Calu3 (cell line): ENCODE data around the gene TTLL11. TPM values are rescaled to one million over a fixed set of nuclear protein-coding genes. Genes with fewer than 3 reads are reported as not detected.

Source experiments
- BruUV-seq: library from RNA; stranded (reverse); fragments of 400-500 nt; replicated peaks from 2 replicates; lab custom pipeline; 2021; lab: Mats Ljungman, UMichigan
- CTCF ChIA-PET: fragments of 300-600 bp; sonication (Branson Sonifier 250); formaldehyde crosslinking; loops from one replicate; lab custom pipeline; 2022; ENCODE audit warnings: antibody characterized with exemption; lab: Charles Lee
- DNase-seq: peaks from one replicate; pipeline ENCODE4 v3.0.0; 2022
- H3K27ac Mint-ChIP-seq: one replicate; pipeline ENCODE4 v1.8.0; 2022; ENCODE audit warnings: mixed read lengths; ENCODE audit not compliant: unreplicated experiment
- H3K27me3 Mint-ChIP-seq: one replicate; pipeline ENCODE4 v1.8.0; 2022; ENCODE audit warnings: mixed read lengths; ENCODE audit not compliant: unreplicated experiment
- H3K36me3 Mint-ChIP-seq: one replicate; pipeline ENCODE4 v1.8.0; 2022; ENCODE audit warnings: mild to moderate bottlenecking, moderate library complexity, mixed read lengths; ENCODE audit not compliant: insufficient read depth, unreplicated experiment
- H3K4me1 Mint-ChIP-seq: one replicate; pipeline ENCODE4 v1.8.0; 2022; ENCODE audit warnings: mild to moderate bottlenecking, low read depth, mixed read lengths; ENCODE audit not compliant: unreplicated experiment
- H3K4me3 Mint-ChIP-seq: one replicate; pipeline ENCODE4 v1.8.0; 2022; ENCODE audit warnings: mild to moderate bottlenecking, low read depth, moderate library complexity, mixed read lengths; ENCODE audit not compliant: unreplicated experiment
- H3K9me3 Mint-ChIP-seq: one replicate; pipeline ENCODE4 v1.8.0; 2022; ENCODE audit warnings: low read depth, mixed read lengths; ENCODE audit not compliant: unreplicated experiment
- intact Hi-C: fragments of 100-400 bp; cut with micrococcal nuclease; formaldehyde crosslinking; loops from one replicate; pipeline ENCODE4 v1.10.0; 2022; ENCODE audit not compliant: unreplicated experiment
- total RNA-seq: library from RNA; stranded (reverse); gene quantifications from 2 replicates; pipeline ENCODE4 v1.2.3, GENCODE V29; 2022
- TF ChIP-seq, protein P1 (sequence below): fragments of 200-600 bp; IDR thresholded peaks from one replicate; pipeline ENCODE4 v1.8.0; 2022; ENCODE audit warnings: antibody characterized with exemption; ENCODE audit not compliant: unreplicated experiment

Gene TTLL11
- total RNA-seq, 1 experiment from 2014 or later = 10.5 TPM

DNA sequence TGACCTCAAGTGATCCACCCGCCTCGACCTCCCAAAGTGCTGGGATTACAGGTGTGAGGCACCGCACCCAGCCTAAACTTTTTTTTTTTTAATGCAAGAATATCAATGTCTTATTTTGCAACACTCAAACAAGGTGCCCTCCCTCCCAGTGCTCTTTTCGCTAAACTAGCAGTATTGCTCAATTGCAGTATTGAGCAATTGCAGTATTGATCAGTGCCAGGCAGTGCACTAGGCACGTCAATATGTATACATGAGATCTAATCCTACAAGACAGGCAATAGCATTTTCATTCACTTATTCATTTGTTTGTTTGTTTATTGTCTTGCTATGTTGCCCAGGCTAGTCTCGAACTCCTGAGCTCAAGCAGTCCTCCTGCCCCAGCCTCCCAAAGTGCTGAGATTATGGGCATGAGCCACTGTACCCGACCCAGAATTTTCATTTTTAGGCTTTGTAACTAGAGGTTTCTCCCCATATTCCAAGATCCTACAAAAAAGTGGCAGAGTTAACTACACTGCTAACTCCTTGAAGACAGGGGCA is 94.5 kb downstream of the TTLL11 start:
- no TSS peak for BruUV-seq
- CTCF ChIA-PET = interaction anchor here (0.6 kb wide), 1 partner anchor 253 kb away, joined by 4 read pairs; no protein-coding TSS in a partner anchor
- no peak overlapping the region for H3K4me3 Mint-ChIP-seq
- TF ChIP-seq, protein P1, sequence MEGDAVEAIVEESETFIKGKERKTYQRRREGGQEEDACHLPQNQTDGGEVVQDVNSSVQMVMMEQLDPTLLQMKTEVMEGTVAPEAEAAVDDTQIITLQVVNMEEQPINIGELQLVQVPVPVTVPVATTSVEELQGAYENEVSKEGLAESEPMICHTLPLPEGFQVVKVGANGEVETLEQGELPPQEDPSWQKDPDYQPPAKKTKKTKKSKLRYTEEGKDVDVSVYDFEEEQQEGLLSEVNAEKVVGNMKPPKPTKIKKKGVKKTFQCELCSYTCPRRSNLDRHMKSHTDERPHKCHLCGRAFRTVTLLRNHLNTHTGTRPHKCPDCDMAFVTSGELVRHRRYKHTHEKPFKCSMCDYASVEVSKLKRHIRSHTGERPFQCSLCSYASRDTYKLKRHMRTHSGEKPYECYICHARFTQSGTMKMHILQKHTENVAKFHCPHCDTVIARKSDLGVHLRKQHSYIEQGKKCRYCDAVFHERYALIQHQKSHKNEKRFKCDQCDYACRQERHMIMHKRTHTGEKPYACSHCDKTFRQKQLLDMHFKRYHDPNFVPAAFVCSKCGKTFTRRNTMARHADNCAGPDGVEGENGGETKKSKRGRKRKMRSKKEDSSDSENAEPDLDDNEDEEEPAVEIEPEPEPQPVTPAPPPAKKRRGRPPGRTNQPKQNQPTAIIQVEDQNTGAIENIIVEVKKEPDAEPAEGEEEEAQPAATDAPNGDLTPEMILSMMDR = no peak
- H3K27me3 Mint-ChIP-seq = no peaks in the 10 kb centered on the region
- no peaks in the 10 kb centered on the region for H3K36me3 Mint-ChIP-seq
- peaks cover 9% of the 10 kb centered on the region for H3K4me1 Mint-ChIP-seq
- intact Hi-C loops = loop anchor here (10.0 kb wide), 1 partner anchor 454 kb away; no protein-coding TSS in a partner anchor
- H3K9me3 Mint-ChIP-seq = no peaks in the 10 kb centered on the region
- H3K27ac Mint-ChIP-seq = no peak overlapping the region
- no peak for DNase-seq

DNA sequence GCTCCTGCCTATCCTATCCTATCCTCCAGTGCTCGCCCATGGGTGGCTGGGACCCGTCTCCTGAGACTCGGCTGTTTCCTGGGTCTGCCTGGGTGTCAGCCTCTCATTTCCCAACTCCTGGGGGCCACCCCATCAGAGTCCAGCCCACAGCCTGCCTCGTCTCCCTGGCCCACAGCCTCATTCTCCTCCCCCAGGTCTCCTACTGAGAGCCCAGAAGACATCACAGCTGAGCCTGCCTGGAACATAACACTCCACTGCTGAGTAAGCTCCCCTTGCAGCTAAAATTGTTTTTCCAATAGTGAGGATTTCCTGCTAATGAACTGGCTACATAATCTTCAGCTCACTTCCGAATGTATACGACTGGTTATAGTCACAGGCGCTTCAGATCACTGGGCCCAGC is 95.3 kb downstream of the TTLL11 start:
- Mint-ChIP-seq H3K9me3 (no peaks in the 10 kb centered on the region), H3K27me3 (no peaks in the 10 kb centered on the region), H3K36me3 (no peaks in the 10 kb centered on the region), H3K4me1 (peaks cover 9% of the 10 kb centered on the region), H3K27ac (no peak overlapping the region), H3K4me3 (no peak overlapping the region)
- BruUV-seq = no TSS peak
- no peak for DNase-seq
- intact Hi-C loops = loop anchor here (10.0 kb wide), 1 partner anchor 453 kb away; no protein-coding TSS in a partner anchor
- CTCF ChIA-PET = interaction anchor here (0.6 kb wide), 2 partner anchors 121 to 454 kb away, joined by 3 to 4 read pairs; no protein-coding TSS in a partner anchor
- TF ChIP-seq, protein P1 = no peak

DNA sequence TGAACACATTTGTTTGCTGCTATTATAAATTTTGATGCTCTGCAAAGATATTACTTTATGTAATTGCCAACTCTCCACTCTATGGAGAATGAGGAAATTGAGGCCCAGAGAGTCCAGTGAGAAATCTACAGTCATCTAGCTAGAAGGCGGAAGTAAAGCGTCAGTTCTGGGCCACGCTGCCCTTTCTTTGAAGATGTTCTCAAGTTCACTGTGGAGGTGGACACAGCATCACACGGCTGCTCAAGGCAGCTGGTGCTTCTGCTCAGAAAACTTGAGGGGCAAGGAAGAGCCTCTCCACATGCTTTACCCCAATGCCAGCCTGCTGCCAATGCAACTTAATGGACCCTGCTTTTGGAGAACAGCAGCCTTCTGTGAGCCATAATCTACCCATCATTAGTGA is 96.3 kb downstream of the TTLL11 start:
- H3K27me3 Mint-ChIP-seq = no peaks in the 10 kb centered on the region
- DNase-seq = no peak
- no peaks in the 10 kb centered on the region for H3K36me3 Mint-ChIP-seq
- no TSS peak for BruUV-seq
- no peak overlapping the region for H3K27ac Mint-ChIP-seq
- H3K4me3 Mint-ChIP-seq = no peak overlapping the region
- intact Hi-C loops = loop anchor here (10.0 kb wide), 1 partner anchor 452 kb away; no protein-coding TSS in a partner anchor
- H3K9me3 Mint-ChIP-seq = no peaks in the 10 kb centered on the region
- CTCF ChIA-PET = no interaction called here
- TF ChIP-seq, protein P1 = no peak
- H3K4me1 Mint-ChIP-seq = peaks cover 9% of the 10 kb centered on the region

DNA sequence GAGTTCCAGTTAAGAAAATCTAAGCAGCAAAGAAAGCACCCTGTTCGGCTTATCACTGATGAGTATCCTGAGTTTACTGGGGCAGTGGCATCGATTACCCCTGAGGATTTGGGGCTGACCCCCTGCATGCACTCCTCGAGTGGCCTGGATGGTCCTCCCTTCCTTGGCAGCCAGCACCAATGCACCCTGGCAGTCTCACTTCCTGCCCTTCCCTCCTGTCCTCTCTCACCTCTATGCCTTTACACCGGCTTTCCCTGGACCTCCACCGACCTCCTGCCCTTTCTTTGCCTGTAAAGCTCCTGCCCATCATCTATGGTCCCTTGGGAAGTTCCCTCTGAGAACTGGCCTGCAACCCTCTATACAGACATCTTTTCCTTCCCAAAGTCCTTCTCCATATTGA is 97.1 kb downstream of the TTLL11 start:
- CTCF ChIA-PET = no interaction called here
- TF ChIP-seq, protein P1 = no peak
- H3K4me3 Mint-ChIP-seq = no peak overlapping the region
- no peaks in the 10 kb centered on the region for H3K9me3 Mint-ChIP-seq
- no peak overlapping the region for H3K27ac Mint-ChIP-seq
- H3K36me3 Mint-ChIP-seq = no peaks in the 10 kb centered on the region
- DNase-seq = no peak
- no TSS peak for BruUV-seq
- H3K27me3 Mint-ChIP-seq = no peaks in the 10 kb centered on the region
- intact Hi-C loops = loop anchor here (10.0 kb wide), 1 partner anchor 451 kb away; no protein-coding TSS in a partner anchor
- peaks cover 9% of the 10 kb centered on the region for H3K4me1 Mint-ChIP-seq
